D341Med (cell line): ENCODE results near the gene RAB31.

Source experiments
- DNase-seq: peaks from one replicate; pipeline ENCODE4 v3.0.0; 2012; ENCODE audit warnings: low spot score

The RAB31 gene

DNA sequence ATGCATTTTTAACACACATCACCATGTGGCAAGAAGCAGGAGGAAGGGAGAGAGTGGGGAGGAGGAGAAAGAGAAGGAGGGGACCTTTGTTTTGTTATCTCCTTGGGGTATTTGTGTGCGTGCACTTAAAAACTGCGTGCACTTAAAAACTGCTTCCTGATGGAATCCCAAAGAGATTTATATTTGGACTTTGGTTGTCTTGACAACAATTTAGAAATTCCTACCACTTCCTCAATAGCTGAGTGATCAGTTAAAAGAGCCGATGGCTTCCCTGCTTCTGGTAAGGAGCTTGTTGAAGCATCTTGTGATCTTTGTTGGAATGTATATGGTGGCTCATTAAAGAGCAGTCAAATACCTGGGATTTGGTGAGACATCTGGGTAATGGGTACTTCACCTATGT lies 4.5 kb downstream of the RAB31 start:
- no peak for DNase-seq

DNA sequence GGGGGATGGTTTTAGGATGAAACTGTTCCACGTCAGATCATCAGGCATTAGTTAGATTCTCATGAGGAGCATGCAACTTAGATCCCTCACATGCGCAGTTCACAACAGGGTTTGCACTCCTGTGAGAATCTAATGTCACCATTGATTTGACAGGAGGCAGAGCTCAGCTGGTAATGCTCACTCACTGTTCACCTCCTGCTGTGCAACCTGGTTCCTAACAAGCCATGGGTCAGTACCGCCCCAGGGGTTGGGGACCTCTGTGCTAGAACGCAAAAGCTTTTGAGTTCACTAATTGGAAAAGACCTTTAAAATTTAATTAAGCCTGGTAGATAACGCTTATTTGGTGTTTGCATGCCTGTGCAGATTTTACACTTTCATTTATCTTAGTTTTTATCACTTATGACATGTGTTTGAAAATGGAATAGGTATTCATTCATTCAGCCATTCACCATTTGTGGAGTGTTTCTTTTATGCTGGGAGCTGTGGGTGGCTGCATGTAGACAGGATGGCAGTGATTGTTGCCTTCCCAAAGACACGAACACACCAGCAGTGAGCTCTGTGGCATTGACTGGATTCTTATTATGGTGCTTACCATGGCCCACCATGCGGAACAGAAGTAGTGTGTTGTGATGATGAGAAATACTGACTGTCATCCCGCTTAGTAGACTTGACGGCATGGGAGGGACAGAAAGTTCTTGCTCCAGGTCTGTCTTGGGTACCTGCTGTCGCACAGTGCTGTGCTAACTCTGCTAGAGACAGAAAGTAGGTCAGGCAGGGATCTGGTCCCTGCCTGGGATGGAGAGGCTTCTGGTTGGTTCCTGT lies 6.4 kb downstream of the RAB31 start:
- no peak for DNase-seq

DNA sequence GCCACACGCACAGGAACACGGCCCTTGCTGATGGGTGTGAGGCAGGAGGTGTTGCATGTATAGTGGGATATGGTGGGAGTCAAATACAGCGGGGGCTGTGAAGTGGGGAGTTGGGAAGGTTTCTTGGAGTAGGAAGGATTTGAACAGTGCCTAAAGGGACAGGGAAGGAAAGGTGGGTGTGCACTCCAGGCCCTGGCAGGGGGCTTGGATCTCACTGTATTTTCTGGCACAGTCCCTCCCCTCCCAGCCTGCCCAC lies 6.9 kb downstream of the RAB31 start:
- DNase-seq = no peak

DNA sequence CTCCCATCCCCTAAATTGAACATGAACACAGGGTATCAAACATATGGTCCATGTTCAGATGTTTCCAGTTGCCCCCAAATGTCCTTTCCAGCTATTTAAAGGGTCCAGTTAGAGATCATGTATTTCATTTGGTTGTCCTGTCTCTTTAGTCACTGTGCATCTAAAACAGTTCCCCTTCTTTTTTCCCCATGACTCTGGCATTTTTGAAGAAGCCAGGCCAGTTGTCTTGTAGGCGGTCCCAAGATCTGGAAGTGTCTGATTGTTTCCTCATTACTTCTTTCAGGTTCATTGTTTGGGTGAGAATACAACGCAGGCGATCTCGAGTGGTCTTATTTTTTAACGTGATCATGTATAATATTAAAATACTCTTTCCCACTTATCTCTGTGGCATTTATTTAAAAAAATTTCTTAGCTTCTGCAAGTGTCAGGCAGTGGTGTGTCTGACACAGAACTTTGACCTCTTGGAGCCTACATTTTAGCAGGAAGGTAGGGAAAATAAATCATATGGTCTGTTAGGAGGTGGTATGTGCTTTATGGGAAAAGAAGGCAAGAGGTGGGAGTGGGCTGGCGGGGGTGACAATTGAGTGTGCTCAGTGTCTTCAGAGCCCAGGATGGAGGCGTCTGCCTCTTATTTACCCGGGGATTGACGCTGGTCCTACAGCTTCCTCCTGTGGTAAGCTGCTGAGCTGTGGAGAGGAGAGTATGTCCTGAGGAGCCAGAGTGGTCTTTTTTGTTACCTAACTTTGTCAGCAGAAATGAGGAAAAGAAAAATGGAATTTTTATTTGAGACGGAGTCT lies 8.1 kb downstream of the RAB31 start:
- no peak for DNase-seq

DNA sequence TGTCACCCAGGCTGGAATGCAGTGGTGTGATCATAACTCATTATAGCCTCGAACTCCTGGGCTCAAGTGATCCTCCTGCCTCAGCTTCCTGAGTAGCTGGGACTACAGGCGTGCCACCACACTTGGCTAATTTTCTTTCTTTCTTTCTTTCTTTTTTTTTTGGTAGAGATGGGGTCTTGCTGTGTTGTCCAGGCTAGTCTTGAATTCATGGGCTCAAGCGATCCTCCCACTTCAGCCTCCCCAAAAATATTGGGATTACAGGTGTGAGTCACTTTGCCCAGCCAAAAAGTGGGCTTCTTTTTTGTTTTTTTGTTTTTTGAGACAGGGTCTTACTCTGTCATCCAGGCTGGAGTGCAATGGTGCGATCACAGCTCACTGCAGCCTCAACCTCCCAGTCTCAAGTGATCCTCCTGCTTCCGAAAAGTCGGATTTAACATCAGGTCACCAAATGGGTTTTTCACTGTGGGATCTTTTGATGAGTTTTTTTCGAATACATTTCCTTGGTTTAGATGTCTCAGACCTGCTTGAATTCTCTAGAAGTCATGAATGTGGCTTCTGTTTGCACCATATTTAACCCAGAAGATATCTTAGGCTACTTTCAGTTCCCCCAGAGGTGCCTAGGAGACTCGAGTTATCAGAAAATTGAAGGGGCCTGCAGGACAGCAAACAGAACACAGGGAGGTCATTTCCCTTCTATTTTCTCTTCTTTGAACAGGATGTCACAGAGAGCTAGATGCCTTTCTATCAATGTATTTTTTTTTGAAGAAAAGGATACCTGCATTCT lies 8.9 kb downstream of the RAB31 start:
- DNase-seq = no peak

DNA sequence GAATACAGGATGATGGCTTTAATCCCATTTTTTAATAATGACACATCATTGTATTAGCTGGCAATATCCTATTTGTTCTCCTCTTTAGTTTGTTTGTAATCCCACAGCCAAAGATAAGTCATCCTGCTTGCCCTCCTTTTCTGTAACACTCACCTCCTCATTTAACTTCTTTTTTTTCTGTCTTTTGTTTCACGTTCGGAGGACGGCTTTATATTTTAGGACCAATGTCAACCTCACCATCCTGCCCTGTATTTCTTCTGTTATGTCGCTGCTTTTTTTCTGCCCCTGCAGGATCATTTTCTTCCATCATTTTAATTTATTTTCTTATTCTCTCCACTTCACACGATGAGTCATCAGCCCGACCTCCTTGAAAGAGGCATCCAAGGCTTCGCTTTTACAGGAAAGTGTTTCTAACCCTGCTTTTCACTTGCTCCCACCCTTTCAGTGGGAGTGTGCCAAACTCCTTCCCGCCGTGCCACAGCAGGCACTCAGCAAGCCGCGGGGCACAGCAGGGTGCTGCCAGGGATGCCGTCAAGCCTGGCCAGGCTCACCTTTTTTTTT lies 11.4 kb downstream of the RAB31 start:
- no peak for DNase-seq

DNA sequence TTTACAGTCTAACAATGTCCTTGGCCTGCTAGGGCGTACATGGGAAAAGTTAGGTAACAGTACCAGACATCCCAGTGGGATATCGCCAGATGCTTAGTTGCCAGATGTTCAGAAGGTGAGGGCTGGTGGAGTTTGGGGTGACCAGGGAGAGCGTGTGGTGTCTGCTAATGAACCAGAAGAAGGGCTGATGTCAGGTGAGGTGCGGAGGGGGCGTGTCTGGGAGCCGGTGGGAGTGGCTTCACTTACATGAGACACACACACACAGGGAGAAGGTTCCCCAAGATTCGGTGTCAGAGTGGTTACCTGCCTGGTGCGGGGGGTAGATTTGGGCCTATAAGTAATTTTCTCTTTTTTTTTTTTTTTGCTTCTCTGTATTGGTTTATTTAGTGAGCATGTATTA lies 12.2 kb downstream of the RAB31 start:
- no peak for DNase-seq

DNA sequence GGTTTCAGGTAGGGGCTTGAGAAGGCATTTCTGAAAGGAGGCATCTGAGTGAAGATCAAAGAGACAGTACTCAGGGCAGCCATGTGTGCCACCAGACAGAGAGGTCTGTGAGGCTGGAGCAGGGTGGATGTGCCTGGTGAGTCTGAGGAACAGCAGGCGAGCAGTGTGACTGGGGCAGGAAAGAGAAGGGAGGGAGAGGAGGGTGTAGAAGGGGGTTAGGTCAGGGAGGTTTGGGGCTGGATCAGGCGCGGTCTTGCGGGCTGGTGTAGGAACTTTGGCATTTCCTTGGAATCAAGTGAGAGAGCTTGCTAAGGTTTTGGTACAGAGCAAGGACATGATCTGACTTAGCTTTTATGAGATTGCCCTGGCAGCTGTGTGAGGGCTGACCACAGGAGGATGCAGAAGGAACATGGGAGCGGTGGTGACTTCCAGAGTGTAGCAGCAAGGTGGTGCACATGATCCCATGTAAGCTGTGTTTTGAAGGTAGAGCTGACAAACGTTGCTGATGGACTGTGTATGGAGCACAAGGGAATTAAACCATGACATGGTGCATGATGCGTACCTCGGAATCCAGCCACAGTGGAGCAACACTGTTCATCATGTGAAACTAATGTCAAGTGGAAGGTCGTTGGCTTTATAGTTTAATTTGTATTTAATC lies 13.9 kb downstream of the RAB31 start:
- no peak for DNase-seq

DNA sequence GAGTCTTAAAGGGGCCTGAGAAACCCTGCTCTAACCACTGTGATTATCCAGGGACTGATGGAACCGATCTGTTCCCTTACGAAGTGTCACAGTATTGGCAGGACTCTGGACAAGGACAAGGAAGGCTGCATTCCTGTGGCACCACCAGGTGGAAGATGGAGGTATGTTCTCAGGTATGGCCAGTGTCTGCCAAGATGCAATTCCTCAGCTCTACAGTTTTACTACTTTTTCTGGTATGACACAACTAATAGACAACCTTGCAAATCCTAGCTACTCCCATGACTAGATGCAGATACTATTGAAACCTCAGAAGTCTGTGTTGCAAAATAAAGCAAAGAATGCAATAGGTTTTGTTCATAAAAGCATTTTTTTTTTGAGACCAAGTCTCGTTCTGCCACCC lies 14.6 kb downstream of the RAB31 start:
- no peak for DNase-seq

DNA sequence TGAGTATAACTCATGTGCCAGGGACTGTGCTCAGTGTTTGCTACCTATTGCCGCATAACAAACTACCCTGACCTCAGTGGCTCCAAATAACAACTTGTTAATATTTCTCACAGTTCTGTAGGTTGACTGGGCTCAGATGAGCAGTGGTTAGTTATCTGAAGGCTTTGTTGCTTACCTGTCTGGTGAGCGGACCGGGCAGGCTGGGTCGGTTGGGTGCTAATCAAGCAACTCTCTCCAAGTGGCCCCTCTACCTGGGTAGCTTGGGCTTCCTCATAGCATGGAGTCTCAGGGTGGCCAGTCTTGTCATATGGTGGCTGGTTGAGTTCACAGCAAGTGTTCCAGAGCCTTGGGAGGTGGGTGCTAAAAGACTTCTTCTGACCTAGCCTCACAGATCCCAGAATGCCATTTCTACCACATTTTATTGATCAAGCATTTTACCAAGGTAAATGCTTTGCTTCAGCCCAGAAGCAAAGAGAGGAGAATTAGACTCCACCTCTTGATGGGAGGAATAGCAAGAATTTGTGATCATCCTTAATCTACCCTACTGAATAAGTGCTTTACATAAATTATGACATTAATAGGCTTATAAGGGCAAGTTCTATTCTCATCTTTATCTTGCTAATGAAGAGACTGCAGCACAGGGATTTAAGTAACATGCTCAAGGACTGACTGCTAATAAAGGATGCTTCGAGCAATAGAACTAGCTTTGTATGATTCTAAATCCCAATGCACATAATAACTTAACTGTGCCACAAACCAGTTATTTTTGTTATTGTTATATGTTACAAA lies 16.9 kb downstream of the RAB31 start:
- DNase-seq = no peak

DNA sequence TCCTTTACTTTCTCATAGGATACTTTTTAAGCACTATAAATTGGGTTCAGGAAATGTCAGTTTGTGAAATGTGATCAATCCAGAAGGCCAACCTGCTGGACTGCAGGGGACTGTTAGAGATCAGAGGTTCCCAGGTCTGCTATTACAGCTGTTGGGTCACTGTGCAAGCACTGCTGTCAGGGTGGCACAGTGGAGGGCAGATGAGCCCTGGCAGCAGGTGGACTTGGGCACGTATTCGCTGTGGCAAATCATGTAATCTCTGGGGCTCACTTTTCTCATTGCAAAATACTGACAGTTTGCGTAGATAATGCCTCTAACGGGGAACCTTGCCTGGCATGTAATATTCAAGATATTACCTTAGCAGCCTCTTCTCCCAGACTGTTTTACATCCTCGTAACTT lies 18.1 kb downstream of the RAB31 start:
- DNase-seq = no peak

DNA sequence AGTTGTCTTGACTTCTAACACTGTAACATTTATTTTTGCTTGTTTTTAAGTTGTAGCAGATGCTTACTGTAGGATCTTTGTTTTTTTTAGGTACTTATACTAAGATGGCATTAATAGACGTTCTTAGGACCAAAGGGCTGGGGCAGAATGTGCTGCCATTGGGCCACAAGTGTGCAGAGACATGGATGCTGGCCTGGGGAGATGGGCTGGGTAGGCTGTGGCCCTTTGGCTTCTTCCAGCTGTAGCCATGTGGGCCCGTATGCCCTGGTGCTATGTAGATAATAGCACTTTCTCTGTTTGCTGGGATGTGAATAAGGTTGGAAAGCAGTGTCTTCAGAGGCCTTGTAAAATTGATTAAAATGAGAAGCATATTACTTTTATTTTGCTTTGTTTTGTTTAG lies 18.8 kb downstream of the RAB31 start:
- no peak for DNase-seq

DNA sequence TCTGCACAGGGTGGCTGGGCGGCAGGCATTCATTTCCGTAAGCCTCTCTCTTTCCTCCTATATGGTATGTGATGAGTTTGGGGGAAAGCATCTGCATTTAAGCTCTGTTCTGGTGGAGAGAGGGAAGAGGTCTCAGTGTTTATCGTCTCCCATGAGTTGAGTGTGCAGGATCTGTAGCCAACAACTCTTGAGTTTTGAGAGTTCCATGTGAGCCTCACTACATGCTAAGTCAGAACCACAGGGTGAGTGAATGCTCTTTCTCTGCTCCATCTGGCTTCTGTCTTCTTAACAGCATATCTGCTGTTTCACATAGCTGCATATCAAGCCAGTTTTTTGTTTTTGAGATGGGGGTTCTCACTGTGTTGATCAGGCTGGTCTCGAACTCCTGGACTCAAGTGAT lies 22.7 kb downstream of the RAB31 start:
- DNase-seq = peak; percentile 6

DNA sequence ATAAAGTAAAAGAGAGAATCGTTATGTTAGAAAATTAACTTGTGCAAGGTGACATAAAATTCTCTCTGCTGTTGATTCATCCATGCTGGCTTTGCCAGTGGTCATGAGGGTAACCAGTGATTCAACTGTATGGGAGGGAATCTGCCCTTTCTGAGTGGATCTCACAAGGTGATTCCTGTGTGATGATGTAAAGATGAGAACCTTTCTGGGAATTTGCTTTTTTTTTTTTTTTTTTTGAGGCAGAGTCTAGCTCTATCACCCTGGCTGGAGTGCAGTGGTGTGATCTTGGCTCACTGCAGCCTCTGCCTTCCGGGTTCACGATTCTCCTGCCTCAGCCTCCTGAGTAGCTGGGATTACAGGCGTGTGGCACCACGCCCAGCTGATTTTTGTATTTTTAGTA lies 23.3 kb downstream of the RAB31 start:
- DNase-seq = no peak

DNA sequence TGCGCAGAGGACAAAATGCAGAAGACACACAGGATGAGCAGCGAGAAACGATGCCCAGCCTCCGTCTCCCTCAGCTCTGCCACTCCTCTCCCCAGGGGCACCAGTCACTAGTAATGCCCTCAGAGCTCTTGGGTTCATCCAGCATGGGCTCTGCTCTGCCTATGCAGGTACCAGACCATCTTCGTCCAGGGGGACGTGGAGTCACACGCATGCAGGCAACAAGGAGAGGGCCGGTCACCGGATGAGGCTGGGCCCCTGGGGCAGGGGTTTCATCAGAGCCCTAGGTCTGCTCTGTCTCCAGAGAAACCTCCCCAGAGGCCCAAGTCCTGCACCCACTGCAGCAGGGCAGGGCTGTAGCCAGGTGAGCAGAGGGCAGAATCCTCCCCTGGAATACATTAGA lies 23.9 kb downstream of the RAB31 start:
- no peak for DNase-seq

DNA sequence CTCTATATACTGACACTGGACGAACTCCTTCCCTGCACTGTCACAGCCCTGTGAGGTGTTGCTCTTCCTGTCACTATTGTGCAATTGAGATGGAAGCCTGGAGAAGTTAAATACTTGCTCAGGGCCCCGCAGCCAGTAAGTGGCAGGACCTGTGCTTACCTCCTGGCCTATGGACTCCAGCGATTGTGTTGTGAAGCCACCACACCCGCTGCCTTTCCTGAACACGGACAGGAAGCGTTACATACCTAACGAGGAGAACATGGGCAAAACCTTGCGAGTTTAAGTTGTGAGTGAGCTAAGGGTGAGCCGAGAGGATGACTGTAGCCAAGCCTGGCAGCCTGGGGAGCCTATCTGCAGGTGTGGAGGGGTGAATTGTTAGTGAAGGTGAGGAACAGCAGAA lies 26.1 kb downstream of the RAB31 start:
- DNase-seq = peak; percentile 24

DNA sequence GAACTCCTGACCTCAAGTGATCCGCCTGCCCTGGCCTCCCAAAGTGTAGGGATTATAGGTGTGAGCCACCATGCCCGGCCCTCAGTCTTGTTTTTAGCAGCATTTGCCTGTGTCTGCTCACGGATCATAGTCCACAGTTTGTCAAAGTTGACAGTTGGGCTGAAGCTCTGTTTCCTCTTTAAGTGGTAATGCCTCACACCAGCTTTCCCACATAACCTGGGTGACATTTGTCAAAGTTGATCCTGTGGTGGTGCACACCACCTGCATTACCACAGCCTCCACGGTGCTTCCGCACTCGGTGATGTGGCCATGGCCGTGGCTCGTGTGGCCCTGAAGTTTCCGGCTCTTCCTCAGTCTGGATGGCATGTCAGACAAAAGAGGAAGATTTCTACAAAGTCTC lies 27.1 kb downstream of the RAB31 start:
- DNase-seq = peak; percentile 10

DNA sequence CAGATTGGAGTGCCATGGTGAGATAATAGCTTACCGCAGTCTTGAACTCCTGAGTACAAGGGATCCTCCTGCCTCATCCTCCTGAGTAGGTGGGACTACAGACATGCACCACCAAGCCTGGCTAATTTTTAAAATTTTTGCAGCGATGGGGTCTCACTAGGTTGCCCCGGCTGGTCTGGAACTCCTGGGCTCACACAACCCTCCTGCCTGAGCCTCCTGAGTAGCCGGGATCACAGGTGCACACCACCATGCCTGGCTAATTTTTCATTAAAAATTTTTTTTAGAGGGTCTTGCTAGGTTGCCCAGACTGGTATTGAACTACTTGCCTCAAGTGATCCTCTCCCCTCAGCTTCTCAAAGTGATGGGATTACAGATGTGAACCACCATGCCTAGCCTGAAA lies 27.8 kb downstream of the RAB31 start:
- DNase-seq = no peak

DNA sequence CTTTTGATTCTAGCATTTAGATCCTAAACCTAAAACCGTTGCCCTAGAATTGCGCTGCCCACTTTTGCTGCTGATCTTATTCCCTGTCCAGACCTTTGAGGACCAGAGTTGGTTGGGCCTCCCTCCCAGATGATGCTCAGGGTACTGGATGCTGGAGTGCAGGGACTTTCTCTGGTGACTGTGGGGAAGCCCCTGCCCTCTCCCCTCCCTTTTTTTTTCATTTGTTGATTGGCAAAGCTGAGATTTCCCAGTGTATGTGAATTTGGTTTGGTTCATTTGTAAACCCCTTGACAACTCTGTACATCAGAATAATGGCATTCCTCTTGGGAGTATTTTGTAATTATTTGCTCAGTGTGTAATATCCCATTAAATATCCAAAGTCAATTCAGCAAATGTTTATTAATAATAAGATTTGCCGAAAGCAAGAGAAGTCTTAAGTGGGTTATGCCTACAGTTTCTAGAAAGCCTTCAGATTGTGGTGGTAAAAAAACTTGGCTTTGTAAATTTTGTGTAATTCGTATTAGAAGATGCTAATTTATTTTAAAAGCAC lies 28.3 kb downstream of the RAB31 start:
- peak; percentile 8 for DNase-seq

DNA sequence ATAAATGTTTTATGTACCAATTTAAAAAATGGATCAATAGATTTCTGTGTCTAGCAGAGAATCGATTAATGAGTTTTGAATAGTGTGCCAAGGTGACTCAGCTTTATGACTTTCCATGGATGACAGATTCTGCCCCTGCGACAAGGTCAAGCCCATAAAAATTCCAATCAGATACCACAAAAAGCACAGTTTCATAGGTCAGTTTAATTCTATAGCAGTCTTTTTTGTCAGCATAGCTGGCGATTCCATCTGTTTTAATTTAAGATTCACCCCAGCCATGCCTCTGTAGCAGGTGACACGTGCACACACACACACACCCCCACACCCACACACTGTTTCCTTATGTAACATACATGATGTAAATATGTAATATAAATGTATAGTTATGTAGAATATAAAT lies 28.9 kb downstream of the RAB31 start:
- DNase-seq = peak; percentile 11

DNA sequence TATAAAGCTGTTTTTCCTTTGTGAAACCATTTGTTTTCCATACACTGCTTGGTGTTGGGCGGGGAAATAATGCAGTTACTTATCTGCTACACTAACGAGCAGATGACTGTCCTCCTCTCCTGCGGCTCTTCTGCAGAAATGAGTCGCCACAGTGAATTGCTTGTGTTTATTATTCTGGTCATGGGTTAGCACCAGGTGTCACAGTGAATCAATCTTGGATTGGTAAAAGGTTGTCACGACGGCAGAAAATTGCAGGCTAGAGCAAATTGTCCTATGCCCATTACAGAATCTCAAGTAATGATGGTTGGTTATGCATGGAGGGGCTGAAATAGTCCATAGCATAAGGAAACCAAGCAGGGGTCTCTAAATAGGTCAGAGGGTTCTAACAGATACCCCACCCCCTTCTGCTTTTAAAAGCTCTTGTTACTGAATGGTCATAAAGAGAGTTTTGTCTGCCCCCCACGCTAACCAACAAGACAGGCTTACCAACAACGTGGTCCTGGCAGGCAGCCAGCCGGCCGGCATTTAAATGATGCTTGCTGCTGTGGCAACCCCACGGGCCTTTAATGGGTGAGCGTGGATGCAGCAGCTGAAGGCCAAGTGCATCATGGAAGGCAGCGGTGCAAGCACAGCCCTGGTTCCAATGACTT lies 29.5 kb downstream of the RAB31 start:
- peak; percentile 4 for DNase-seq
